Ecto neural progenitor cell (in vitro differentiated cells): ENCODE results near the gene AKR1C4.
"Not testable (repeated sequence)": the region's sequence is repeated elsewhere in the genome, so short reads cannot be mapped to it uniquely, and the experiment has no call there.

Experiments used
- DNase-seq: peaks from one replicate; pipeline ENCODE4 v3.0.0-alpha.2; 2018; ENCODE audit warnings: low spot score

Gene AKR1C4

GRCh38 chr10:5196702-5197113 is at the start of gene AKR1C4:
Gene AKR1C4 (plus strand): TSS chr10:5196837. CDS start chr10:5196868, 31 bp downstream.
- no peak for DNase-seq

GRCh38 chr10:5146920-5147254 is 49.8 kb upstream of the AKR1C4 start:
- DNase-seq = no peak

GRCh38 chr10:5147255-5147980 is 49.2 kb upstream of the AKR1C4 start:
- no peak for DNase-seq

DNA sequence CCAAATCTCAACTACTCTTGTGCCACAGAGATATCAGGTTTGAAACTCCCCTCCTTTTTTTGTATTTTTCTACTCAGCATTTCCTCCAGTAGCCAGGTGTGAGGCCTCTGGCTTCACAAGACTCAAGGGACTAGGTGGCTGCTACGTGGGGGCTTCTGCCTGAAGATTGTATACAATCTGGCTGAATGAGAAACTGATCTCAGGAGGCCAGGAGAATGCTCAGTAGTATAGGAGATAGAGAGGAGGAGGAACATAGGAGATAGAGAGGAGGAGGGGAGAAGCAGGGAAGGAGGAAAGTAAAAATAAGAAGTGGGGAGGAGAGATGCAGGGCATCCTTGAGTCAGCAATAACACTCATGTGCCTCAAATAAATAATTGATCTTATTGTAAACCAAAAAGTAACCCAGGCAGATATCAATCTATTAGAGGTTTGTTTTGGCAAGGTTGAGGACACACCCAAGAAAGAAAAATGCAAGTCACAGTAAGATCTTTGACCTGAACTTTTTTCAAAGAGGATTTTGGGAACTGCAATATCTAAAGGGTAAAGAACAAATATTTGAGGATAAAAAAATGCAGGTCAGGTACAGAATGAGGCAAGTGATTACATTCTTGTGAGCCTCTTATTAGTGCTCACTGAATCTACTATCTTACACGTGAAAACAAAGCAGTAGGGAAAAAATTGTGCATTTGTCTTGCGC is 48.5 kb upstream of the AKR1C4 start:
- no peak for DNase-seq

DNA sequence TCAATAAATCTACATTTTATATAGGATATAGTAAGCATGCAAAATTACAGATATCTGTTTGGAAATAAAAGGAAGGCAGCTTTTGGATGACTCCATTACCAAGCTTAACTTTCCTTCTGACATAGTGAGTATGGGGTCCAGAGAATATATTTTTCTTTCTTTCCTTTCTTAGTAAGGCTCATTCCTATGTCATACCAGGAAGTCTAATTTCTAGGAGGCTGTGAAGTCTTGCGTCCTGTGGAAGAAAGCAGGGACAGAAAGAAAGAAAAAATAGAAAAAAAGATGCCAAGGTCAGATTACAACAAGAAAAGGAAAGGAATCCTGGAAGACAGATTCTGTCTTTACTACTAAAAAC is 48.0 kb upstream of the AKR1C4 start:
- DNase-seq = no peak

DNA sequence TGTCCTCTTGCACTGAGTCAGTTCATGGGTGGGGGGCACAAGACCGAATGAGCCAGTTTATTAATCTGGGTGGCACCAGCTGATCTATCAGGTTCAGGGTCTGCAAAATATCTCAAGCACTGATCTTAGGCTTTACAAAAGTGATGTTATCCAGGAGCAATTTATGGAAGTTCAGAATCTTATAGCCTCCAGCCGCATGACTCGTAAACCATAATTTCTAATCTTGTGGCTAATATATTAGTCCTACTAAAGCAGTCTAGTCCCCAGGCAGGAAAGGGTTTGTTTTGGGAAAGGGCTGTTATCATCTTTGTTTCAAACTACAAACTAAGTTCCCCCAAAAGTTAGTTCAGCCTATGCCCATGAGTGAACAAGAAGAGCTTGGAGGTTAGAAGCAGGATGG is 45.6 kb upstream of the AKR1C4 start:
- no peak for DNase-seq

DNA sequence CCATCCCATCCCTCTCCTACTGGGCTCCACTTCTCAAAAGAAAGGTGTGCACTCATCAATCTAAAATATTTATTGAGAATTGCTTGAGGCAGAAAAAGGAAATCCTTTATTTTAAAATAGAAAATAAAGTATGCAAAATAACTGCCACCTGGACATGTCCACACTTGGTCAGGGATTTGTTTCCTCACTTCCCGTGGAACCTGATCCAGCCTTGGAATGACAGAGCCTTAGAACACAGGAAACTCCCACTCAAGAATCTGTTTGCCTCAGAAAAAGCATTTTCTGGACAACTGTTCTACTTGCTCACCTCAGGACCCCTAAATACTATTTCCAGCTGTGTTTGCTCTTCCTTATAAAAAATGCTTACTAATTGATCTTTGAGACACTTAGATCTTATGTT is 40.7 kb upstream of the AKR1C4 start:
- DNase-seq = no peak

DNA sequence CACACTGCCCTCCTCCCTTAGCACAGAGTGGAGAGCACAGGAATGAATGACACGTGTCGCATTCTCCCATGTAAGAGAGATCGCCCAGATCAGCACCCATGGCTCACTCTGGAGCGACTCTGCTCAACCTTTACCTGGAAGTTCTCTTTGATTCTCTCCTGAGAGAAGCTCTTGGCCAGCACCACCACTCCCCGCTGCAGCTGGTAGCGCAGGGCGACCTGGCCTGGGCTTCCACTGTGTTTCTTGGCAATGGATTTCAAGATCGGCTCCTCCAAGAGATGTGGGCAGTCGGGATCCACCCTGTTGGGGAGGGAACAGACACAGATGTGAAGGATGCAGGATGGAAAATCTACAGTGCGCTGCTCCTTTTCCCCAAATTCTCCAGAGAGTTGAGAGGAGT is 39.1 kb upstream of the AKR1C4 start:
- no peak for DNase-seq

DNA sequence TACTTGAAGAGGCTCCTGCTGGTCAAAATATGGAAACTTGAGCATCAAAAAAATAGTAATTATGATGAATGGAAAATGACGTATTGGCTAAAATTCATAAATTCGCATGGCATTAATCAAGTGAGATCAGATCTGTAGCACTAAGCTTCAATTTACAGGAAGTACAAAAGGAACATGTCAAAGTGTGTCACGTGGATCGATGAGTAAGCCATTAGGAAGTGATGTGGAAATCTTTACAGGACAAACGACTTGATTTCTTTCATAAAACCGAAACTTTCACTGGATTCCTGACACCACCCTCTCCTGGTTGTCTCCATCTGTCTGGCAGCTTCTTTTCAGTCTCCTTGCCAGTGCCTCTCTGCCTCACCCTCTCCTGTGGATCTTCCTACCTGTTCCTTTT is 37.5 kb upstream of the AKR1C4 start:
- DNase-seq = no peak

DNA sequence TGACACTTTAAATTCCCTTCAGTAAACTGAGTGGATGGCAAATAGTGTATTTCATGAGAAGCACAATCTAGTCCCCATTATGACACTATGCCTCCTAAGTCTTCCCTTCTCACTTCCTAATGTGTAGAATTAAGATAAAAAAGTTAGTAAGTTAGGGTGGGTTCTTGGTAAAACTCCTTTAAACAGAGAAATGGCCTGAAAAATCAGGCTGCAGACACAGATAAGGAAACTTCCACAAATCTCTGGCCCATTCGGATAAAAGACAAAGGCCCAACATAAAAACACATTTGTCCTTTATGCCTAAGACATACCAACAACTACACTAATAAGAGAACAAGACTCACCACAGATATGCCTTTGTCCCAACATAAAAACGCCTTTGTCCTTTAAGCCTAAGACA is 33.1 kb upstream of the AKR1C4 start:
- no peak for DNase-seq

DNA sequence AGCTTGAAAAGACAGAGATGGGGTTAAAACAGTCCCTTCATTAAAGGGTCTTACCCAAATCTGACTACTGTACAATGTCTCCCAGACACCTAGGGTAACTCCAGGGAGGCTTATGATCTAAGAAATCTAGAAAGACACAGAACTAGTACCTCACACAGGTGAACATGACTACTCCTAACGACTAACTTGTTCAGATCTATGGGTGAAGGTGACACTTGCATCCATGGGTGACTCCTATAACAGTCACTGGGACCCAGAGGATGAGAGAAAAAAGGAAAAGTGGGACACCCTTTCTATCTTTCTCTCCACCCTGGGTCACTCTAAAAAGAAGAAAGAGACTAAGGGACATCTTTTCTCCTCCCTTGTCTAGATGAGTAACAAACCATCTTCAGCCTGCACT is 30.9 kb upstream of the AKR1C4 start:
- DNase-seq = no peak

DNA sequence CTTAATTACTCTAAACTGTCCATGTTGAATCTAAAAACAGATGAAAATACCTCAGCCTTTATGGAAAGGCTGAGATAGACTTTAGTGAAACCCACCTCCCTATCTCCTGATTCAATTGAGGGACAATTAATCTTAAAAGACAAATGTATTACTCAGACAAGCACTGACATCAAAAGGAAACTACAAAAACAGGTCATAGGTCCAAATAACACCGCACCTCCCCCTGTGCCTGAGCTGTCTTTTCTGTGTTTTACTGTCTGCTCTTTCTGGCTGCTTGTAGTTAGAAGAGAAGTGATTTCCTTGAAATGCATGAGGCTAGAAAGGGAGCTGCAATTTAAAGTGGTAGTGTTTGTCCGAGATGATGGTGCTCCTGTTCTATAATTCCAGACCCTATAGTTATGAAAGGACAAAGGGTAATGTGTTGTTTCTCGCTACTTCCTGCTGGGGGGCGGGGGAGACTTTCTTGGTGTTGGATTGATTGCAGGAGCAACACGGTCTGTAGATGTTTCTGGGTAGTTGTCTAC is 27.7 kb upstream of the AKR1C4 start:
- DNase-seq = no peak

GRCh38 chr10:5175581-5175980 is 21.1 kb upstream of the AKR1C4 start:
- DNase-seq = not testable (repeated sequence)

DNA sequence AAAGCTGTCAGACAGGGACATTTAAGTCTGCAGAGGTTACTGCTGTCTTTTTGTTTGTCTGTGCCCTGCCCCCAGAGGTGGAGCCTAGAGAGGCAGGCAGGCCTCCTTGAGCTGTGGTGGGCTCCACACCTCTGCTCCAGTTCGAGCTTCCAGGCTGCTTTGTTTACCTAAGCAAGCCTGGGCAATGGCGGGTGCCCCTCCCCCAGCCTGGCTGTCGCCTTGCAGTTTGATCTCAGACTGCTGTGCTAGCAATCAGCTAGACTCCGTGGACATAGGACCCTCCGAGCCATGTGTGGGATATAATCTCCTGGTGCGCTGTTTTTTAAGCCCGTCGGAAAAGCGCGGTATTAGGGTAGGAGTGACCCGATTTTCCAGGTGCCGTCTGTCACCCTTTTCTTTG is 16.1 kb upstream of the AKR1C4 start:
- DNase-seq = not testable (repeated sequence)

- DNase-seq = no peak
These were observed 12.7 kb upstream of the AKR1C4 start for GRCh38 chr10:5183923-5184322.

DNA sequence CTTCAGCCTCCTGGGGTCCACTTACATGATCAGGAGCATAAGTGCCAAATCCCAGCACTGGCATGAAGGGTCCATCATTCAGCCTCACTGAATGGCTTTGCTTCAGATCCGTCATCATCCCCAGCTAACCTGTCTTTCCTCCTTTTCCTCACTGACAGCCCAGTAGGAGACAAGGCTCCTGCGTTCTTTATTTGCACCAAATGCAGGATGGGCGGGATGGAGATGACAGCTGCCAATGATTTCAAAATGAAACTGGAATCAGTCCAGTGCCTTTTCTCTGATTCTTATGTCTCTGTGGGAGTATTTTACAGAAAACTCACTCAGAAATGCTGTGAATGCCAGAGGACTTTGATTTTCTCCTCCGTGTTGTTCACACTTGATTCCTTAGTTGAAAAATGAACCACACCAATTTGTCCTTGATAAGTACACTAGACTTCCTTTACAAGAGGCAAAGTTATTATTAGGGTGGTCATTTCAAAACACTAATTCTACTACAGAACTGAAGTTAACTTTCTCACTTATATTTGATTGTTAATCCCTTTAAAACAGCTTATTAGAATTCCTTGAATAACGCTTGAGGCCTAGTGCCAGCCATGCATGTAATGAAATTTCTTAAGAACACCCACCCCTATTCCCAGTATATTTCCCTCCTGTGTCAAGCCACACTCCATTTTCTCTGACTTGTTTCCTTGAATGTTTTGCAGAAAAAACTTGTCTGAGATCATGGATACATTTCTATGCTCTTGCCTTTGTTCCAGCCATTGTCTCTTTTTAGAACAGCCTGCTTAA is 11.5 kb upstream of the AKR1C4 start, which contains the start of gene AKR1C8:
Gene AKR1C8, minus strand, starts transcription at position 164 of the 789 bp plus-strand sequence. Its CDS starts 46 bp downstream, at position 118.
- no peak for DNase-seq

- DNase-seq = no peak
These were observed 8.8 kb upstream of the AKR1C4 start for GRCh38 chr10:5187867-5188266.

GRCh38 chr10:5188358-5188757 is 8.3 kb upstream of the AKR1C4 start:
- no peak for DNase-seq

GRCh38 chr10:5194431-5194830 is 2.2 kb upstream of the AKR1C4 start:
- no peak for DNase-seq

DNA sequence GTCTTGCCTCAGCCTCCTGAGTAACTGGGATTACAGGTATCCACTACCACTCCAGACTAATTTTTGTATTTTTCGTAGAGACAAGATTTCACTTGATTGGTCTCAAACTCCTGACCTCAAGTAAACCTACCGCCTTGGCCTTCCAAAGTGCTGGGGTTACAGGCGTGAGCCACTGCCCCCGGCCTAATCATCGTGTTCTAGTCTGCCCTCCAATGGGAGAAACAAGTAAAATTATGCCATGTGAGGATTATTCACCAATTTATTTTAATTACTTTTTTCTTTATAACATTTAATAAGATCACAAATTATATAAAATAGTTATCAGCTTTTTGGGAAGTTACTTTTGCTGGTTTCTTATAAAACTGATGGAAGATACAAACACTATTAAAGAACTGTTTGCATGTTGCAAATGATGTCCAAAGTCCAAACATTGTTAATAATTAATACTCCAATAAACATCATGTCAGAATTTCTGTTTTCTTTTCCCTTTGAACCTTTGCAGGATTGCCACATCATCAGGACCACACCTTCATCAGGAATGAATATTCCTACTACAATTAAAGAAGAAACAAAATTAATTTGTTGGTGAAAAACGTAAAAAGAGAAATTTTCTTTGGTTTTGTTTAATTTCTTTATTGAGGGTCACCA is 786 bp upstream of the AKR1C4 start:
- no peak for DNase-seq

- DNase-seq = no peak
These were observed 1.7 kb downstream of the AKR1C4 start for GRCh38 chr10:5198386-5198785.

- DNase-seq = no peak
These were observed 2.8 kb downstream of the AKR1C4 start for GRCh38 chr10:5199398-5199797.
